Endothelial cell (in vitro differentiated cells): ENCODE data around the gene KAZALD1. TPM values are rescaled to one million over a fixed set of nuclear protein-coding genes. Genes with fewer than 3 reads are reported as not detected.

Experiments
- DNase-seq: peaks from one replicate; pipeline ENCODE4 v3.0.0; 2021; ENCODE audit warnings: low spot score
- H3K27ac Mint-ChIP-seq: one replicate; pipeline ENCODE4 v1.8.0; 2021; ENCODE audit warnings: mixed read lengths, inconsistent platforms; ENCODE audit not compliant: unreplicated experiment
- H3K27me3 Mint-ChIP-seq: one replicate; pipeline ENCODE4 v1.8.0; 2021; ENCODE audit warnings: mild to moderate bottlenecking, moderate library complexity, mixed read lengths, inconsistent platforms; ENCODE audit not compliant: unreplicated experiment
- H3K36me3 Mint-ChIP-seq: one replicate; pipeline ENCODE4 v1.8.0; 2021; ENCODE audit warnings: mild to moderate bottlenecking, low read depth, mixed read lengths, inconsistent platforms; ENCODE audit not compliant: unreplicated experiment
- H3K4me1 Mint-ChIP-seq: one replicate; pipeline ENCODE4 v1.8.0; 2021; ENCODE audit warnings: mild to moderate bottlenecking, mixed read lengths, inconsistent platforms; ENCODE audit not compliant: unreplicated experiment
- H3K4me3 Mint-ChIP-seq: one replicate; pipeline ENCODE4 v1.8.0; 2021; ENCODE audit warnings: mild to moderate bottlenecking, mixed read lengths, inconsistent platforms; ENCODE audit not compliant: unreplicated experiment
- H3K9me3 Mint-ChIP-seq: one replicate; pipeline ENCODE4 v1.8.0; 2021; ENCODE audit warnings: mixed read lengths, inconsistent platforms; ENCODE audit not compliant: unreplicated experiment
- total RNA-seq: library from RNA; stranded (reverse); fragmentation: NEBNext Ultra II Directional; extraction: Animal tissue kit (Norgen Biotek cat#: 25700); gene quantifications from one replicate; pipeline ENCODE4 v1.2.1, GENCODE V29; 2021; ENCODE audit not compliant: unreplicated experiment
- TF ChIP-seq, protein P1 (sequence below): fragments of 200-600 bp; sonication (generic); IDR thresholded peaks from one replicate; pipeline ENCODE4 v1.5.0; 2021; ENCODE audit warnings: antibody characterized with exemption; ENCODE audit not compliant: unreplicated experiment

Gene KAZALD1
- total RNA-seq, 1 donor from 2014 or later = 10.6 TPM

DNA sequence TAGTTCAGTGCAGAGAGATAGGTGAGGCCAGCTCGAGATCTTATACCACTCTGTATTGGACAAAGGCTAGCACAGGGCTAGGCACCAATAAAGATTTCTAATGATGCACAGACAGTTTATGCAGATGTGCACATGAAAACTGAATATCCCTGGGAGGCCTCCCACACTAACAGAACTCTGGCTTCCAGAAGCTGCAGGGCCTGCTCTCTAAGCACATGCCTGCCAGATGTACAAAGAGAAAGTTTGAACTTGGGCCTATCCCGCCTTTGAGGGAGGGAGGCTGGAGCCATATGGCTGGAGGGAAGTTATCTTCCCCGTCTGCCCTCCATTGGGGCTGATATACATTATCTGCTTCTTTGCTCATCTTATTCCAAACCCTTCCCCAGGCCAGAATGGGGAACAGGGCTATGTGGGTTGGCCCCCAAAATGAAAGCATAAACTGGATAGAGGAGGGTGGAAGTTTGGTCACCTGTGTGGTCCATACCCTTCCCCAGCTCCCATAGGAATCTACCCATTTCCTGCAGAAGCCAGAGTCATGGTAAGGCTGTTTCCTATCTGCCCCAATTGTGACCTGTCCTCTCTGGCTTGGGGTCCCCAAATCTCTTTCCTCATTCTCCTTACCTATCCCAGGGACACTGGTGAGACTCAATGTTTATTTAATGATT, 3.8 kb downstream of the KAZALD1 start:
- no peak for DNase-seq
- Mint-ChIP-seq H3K4me3 (no peak overlapping the region), H3K4me1 (peaks cover 41% of the 10 kb centered on the region), H3K27ac (no peak overlapping the region), H3K9me3 (no peaks in the 10 kb centered on the region), H3K27me3 (peaks cover 4% of the 10 kb centered on the region), H3K36me3 (no peaks in the 10 kb centered on the region)
- TF ChIP-seq, protein P1, sequence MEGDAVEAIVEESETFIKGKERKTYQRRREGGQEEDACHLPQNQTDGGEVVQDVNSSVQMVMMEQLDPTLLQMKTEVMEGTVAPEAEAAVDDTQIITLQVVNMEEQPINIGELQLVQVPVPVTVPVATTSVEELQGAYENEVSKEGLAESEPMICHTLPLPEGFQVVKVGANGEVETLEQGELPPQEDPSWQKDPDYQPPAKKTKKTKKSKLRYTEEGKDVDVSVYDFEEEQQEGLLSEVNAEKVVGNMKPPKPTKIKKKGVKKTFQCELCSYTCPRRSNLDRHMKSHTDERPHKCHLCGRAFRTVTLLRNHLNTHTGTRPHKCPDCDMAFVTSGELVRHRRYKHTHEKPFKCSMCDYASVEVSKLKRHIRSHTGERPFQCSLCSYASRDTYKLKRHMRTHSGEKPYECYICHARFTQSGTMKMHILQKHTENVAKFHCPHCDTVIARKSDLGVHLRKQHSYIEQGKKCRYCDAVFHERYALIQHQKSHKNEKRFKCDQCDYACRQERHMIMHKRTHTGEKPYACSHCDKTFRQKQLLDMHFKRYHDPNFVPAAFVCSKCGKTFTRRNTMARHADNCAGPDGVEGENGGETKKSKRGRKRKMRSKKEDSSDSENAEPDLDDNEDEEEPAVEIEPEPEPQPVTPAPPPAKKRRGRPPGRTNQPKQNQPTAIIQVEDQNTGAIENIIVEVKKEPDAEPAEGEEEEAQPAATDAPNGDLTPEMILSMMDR = no peak

DNA sequence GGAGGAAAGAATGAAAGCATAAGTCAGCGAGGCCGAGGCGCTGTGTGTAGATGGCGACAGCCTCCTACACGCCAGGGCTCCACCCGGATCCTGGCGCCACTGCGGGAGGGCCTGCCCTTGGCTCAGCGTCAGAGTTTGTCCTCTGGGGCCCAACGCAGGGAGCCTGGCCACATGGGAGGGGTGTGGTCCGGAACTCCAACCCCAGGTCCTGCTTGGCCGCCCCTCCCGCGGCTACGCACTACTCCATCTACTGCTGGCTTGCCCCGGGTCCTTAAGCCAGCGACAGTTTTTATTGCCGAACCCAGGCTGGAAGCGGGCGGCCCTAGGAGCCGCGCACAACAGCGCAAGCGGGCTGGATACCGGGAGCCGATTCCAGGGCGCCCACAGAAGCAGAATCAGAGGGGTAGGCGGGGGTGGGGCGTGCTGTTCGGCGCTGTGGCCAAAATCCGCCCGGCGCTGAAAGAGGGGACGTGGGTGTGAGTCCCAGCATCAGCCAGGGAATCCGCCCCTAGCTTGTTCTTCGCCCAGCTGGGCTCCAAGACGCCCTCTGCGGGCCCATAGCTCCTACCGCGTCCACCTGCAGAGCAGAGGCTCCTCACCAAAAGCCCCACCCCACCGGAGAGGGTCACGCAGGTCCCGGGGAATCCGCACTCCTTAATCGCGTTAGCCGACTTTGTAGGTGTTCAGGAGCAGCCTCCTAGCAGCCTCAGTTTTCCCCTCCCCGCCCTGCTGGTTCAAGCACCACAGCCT, 4.5 kb downstream of the KAZALD1 start:
- H3K27ac Mint-ChIP-seq = no peak overlapping the region
- H3K9me3 Mint-ChIP-seq = no peaks in the 10 kb centered on the region
- TF ChIP-seq, protein P1 = no peak
- peak; percentile 62 for DNase-seq
- peaks cover 4% of the 10 kb centered on the region for H3K27me3 Mint-ChIP-seq
- no peaks in the 10 kb centered on the region for H3K36me3 Mint-ChIP-seq
- peak overlapping the region; percentile 79 for H3K4me3 Mint-ChIP-seq
- H3K4me1 Mint-ChIP-seq = peaks cover 40% of the 10 kb centered on the region

DNA sequence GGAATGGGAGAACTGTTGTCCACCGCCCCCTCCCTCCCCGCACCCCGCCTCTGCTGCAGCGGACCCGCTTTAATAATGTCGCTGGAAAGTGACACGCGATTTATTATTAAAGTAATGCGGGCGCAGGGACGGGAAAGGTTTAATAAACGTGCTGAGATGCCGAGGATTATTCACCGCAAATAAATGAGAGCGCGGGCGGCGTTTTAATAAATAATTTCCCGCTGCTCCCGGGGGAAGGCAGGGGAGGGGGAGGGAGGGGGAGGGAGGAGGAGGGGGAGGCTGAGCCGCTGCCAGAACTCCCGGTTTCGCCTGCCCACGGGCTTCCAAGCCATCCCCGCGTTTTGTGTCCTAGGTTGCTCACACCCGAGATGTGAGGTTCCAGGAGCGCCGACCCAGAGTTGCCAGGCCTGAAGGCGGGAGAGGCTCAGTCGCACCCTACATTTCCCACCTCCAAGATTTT, 5.1 kb downstream of the KAZALD1 start:
- Mint-ChIP-seq H3K4me3 (peak overlapping the region; percentile 91), H3K27me3 (peaks cover 4% of the 10 kb centered on the region), H3K27ac (no peak overlapping the region), H3K4me1 (peaks cover 36% of the 10 kb centered on the region), H3K36me3 (no peaks in the 10 kb centered on the region), H3K9me3 (no peaks in the 10 kb centered on the region)
- TF ChIP-seq, protein P1 = no peak
- DNase-seq = no peak

DNA sequence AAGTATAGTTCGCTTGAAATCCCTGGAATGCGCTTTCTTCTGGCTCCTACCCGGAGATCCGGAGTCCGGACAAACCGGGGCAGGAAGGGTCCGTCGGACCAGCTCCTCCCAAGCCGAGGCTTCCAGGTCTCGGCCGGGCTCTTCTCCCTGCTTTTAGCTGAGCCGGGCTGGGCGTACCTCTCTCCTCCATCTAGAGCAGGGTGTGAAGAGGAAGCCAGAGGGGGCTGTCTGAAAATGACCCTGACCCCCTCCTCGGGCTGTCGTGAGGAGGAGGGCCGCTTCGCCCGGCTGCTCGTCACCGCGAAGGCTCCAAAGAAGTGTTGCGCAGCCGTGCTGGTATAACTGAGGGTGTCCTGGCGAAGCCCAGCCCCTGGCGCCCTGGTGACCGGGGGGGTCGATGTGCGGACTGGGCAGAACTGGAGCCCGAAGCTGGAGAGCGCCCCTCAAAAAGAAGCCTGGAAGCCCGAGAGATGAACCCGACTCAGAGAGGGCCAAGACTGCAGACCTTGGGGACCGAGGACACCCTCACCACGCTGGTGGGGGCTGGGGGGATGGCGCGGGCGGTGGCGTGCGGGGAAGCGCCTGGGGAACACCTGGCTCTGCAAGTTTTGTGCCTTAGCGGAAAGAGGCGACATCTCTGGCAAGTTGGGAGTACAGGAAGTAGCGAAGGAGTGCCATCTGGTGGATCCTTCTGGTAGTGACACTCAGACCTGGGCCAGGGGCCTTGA, 5.7 kb downstream of the KAZALD1 start:
- Mint-ChIP-seq H3K4me1 (peaks cover 34% of the 10 kb centered on the region), H3K36me3 (no peaks in the 10 kb centered on the region), H3K27me3 (peaks cover 5% of the 10 kb centered on the region), H3K27ac (no peak overlapping the region), H3K9me3 (no peaks in the 10 kb centered on the region), H3K4me3 (peak overlapping the region; percentile 91)
- peak; percentile 83 for DNase-seq
- TF ChIP-seq, protein P1 = peak; percentile 85
